Upper lobe of left lung (tissue), 6 donors: ENCODE data around the gene ABCF3. TPM values are rescaled to one million over a fixed set of nuclear protein-coding genes. Genes with fewer than 3 reads are reported as not detected.
"Not testable (repeated sequence)": the region's sequence is repeated elsewhere in the genome, so short reads cannot be mapped to it uniquely, and the experiment has no call there.

Source experiments
- ATAC-seq, 2 donors: fragments of 200-7000 bp; cut with Tn5 transposase; one replicate each; pipeline ENCODE4 v1.9.1; 2022; ENCODE audit warnings: mild to moderate bottlenecking in 2 of 2, moderate library complexity in 2 of 2; ENCODE audit not compliant: low FRiP score in 2 of 2
- DNase-seq, 2 donors: peaks; one replicate each; pipeline ENCODE4 v3.0.0-alpha.2; 2019 to 2020
- H3K27ac ChIP-seq, 4 donors: fragments of 200-600 bp; sonication (generic); one replicate each; pipeline ENCODE4 v1.5.1; 2016 to 2019
- H3K27me3 ChIP-seq, 4 donors: fragments of 200-600 bp; sonication (generic); one replicate each; pipeline ENCODE4 v1.5.1; 2017 to 2019
- H3K36me3 ChIP-seq, 4 donors: fragments of 200-600 bp; sonication (generic); one replicate each; pipeline ENCODE4 v1.5.1; 2016 to 2019
- H3K4me1 ChIP-seq, 4 donors: fragments of 200-600 bp; sonication (generic); one replicate each; pipeline ENCODE4 v1.5.1; 2018 to 2019
- H3K4me3 ChIP-seq, 4 donors: fragments of 200-600 bp; sonication (generic); one replicate each; pipeline ENCODE4 v1.5.1; 2017 to 2019; ENCODE audit warnings: mild to moderate bottlenecking in 2 of 4, moderate library complexity in 1 of 4
- H3K9me3 ChIP-seq, 4 donors: fragments of 200-600 bp; sonication (generic); one replicate each; pipeline ENCODE4 v1.5.1; 2018 to 2019
- CTCF ChIP-seq, 6 experiments: fragments of 450-650 bp in 4 of 6; fragments of 200-600 bp in 2 of 6; sonication (generic) in 2 of 6; IDR thresholded peaks; one replicate each; pipeline ENCODE4 v1.5.1; 2016 to 2019; ENCODE audit warnings: antibody characterized with exemption in 6 of 6
- EP300 ChIP-seq, 4 donors: sonication (generic); formaldehyde crosslinking; IDR thresholded peaks; one replicate each; pipeline ENCODE4 v1.5.1; 2017; ENCODE audit warnings: antibody characterized with exemption in 4 of 4, control low read depth in 2 of 4
- POLR2A ChIP-seq, 4 donors: fragments of 450-650 bp; IDR thresholded peaks; one replicate each; pipeline ENCODE4 v1.5.1; 2016 to 2017; ENCODE audit warnings: antibody characterized with exemption in 4 of 4, mild to moderate bottlenecking in 2 of 4
- POLR2AphosphoS5 ChIP-seq, 2 donors: sonication (generic); formaldehyde crosslinking; IDR thresholded peaks; one replicate each; pipeline ENCODE4 v1.5.1; 2017; ENCODE audit warnings: antibody characterized with exemption in 2 of 2
- WGBS, 2 donors: methylation state at CpG; one replicate each; pipeline ENCODE4 v1.1.5; 2017 to 2018; 5-methylcytosine and 5-hydroxymethylcytosine counted together
- total RNA-seq, 6 donors: library from RNA; depleted of rRNA in 4 of 6; stranded (reverse); fragments of >200 nt in 4 of 6; gene quantifications; one replicate each; pipeline versions ENCODE4 v1.1.0 to v1.2.1, GENCODE V29; 2016 to 2021
- donor health status: DM: no; HTN: no; CAD: no; lungs with moderate emphysema.
- donor health status: DM: no; HTN: yes; CAD: no; lungs with severe emphysema.

The ABCF3 gene
- total RNA-seq, 6 donors from 2014 or later = 52.6 to 184 (median 73.1) TPM

DNA sequence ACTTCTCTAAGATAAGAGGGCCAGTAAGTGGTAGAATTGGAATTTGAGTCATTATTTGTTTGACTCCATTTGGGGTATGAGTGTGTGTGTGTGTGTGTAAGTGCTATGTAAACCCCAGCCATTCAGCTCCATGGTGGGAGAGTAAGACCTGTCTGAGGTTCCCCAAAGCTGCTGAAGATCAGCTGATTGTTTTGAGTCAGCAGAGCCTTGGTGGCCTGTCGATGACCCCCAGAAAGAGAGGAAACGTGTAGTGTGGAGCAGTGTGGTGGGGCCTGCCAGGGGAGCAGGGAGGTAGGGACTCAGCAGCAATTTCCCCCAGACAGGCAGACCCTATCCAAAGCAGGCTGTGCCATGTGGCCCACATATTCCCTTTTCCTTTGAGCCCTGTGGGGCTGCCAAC lies 25.5 kb upstream of the ABCF3 start:
- Histone ChIP-seq H3K36me3 (peaks cover 16 to 33% (median 23%) of the 10 kb centered on the region in 4 donors), H3K27me3 (no peaks in the 10 kb centered on the region), H3K27ac (peak overlapping the region; percentile 39 to 65 (median 62)), H3K9me3 (no peaks in the 10 kb centered on the region), H3K4me3 (no peak overlapping the region), H3K4me1 (peaks cover 40 to 53% (median 49%) of the 10 kb centered on the region in 4 donors)
- no peak for TF ChIP-seq EP300 (IDR thresholded peaks at IDR 0.05)
- no peak for TF ChIP-seq POLR2AphosphoS5 (IDR thresholded peaks at IDR 0.05)
- no peak for TF ChIP-seq CTCF (IDR thresholded peaks at IDR 0.05)
- TF ChIP-seq POLR2A (IDR thresholded peaks at IDR 0.05) = no peak
- ATAC-seq = no peak
- no peak for DNase-seq
- WGBS, 2 donors = 32 to 33% methylated on average over 1 to 2 of the region's 2 CpGs

- 74 to 87% methylated on average over 8 of the region's 8 CpGs for WGBS, 2 donors
- ATAC-seq, H3K4me3 ChIP-seq, H3K27ac ChIP-seq, DNase-seq, H3K27me3 ChIP-seq, H3K9me3 ChIP-seq: not testable (repeated sequence)
- peaks cover 31 to 38% (median 34%) of the 10 kb centered on the region in 4 donors for H3K4me1 ChIP-seq
- peaks cover 20 to 55% (median 44%) of the 10 kb centered on the region in 4 donors for H3K36me3 ChIP-seq
Measured at GRCh38 chr3:184162571-184163070, 23.4 kb upstream of the ABCF3 start.

- peaks cover 26 to 77% (median 63%) of the 10 kb centered on the region in 4 donors for H3K36me3 ChIP-seq
- no peak for TF ChIP-seq EP300 (IDR thresholded peaks at IDR 0.05)
- no peak for TF ChIP-seq POLR2AphosphoS5 (IDR thresholded peaks at IDR 0.05)
- no peak for TF ChIP-seq CTCF (IDR thresholded peaks at IDR 0.05)
- TF ChIP-seq POLR2A (IDR thresholded peaks at IDR 0.05) = no peak
Measured at GRCh38 chr3:184164648-184165330, 21.2 kb upstream of the ABCF3 start.

GRCh38 chr3:184165543-184165942 lies 20.5 kb upstream of the ABCF3 start:
- no peak overlapping the region for H3K4me3 ChIP-seq
- 95 to 100% methylated on average over 3 of the region's 3 CpGs for WGBS, 2 donors
- peaks cover 26 to 84% (median 70%) of the 10 kb centered on the region in 4 donors for H3K36me3 ChIP-seq
- no peak overlapping the region for H3K27ac ChIP-seq
- DNase-seq (no peak), ATAC-seq (no peak)
- no peak for TF ChIP-seq POLR2AphosphoS5 (IDR thresholded peaks at IDR 0.05)
- TF ChIP-seq EP300 (IDR thresholded peaks at IDR 0.05) = no peak
- no peak for TF ChIP-seq POLR2A (IDR thresholded peaks at IDR 0.05)
- no peak for TF ChIP-seq CTCF (IDR thresholded peaks at IDR 0.05)
- peaks cover 6 to 15% (median 9%) of the 10 kb centered on the region in 4 donors for H3K4me1 ChIP-seq
- no peaks in the 10 kb centered on the region for H3K9me3 ChIP-seq
- no peaks in the 10 kb centered on the region for H3K27me3 ChIP-seq

More at GRCh38 chr3:184164648-184165330, 21.2 kb upstream of the ABCF3 start:
- H3K27ac ChIP-seq = no peak overlapping the region
- no peaks in the 10 kb centered on the region for H3K27me3 ChIP-seq
- ATAC-seq (no peak), DNase-seq (no peak)
- no peak overlapping the region for H3K4me3 ChIP-seq
- WGBS, 2 donors = 94 to 97% methylated on average over 15 to 16 of the region's 16 CpGs
- peaks cover 14 to 21% (median 16%) of the 10 kb centered on the region in 4 donors for H3K4me1 ChIP-seq
- no peaks in the 10 kb centered on the region for H3K9me3 ChIP-seq

- 97% methylated on average over 6 of the region's 6 CpGs; no CpG with 5 or more reads in 1 of the 2 donors for WGBS, 2 donors
- H3K4me3 ChIP-seq = no peak overlapping the region
- H3K36me3 ChIP-seq = peaks cover 28 to 95% (median 80%) of the 10 kb centered on the region in 4 donors
- no peaks in the 10 kb centered on the region for H3K9me3 ChIP-seq
- no peak overlapping the region for H3K27ac ChIP-seq
- ATAC-seq (no peak), DNase-seq (no peak)
- H3K4me1 ChIP-seq = peaks cover 0 to 3% (median 0%) of the 10 kb centered on the region in 4 donors
- TF ChIP-seq EP300 (IDR thresholded peaks at IDR 0.05) = no peak
- no peaks in the 10 kb centered on the region for H3K27me3 ChIP-seq
Measured at GRCh38 chr3:184166671-184167070, 19.3 kb upstream of the ABCF3 start.
